CD14-positive monocyte (primary cell): Measurements from ENCODE around the gene MVB12B. TPM values are rescaled to one million over a fixed set of nuclear protein-coding genes. Genes with fewer than 3 reads are reported as not detected.

Experiments
- DNase-seq, 3 donors: peaks; one replicate each; pipeline ENCODE4 v3.0.0-alpha.2; 2011 to 2022
- H2AFZ ChIP-seq: 2 replicates; pipeline ENCODE4 v1.6.0; 2012; ENCODE audit warnings: mild to moderate bottlenecking, low read depth, low read length, inconsistent platforms; ENCODE audit not compliant: insufficient read depth, poor library complexity, severe bottlenecking
- H3K27ac ChIP-seq, 2 donors: 1 replicate in 1 of 2; 2 replicates in 1 of 2; pipeline ENCODE4 v1.5.1; 2012 to 2013; ENCODE audit warnings: low read length in 2 of 2, control low read depth in 1 of 2, inconsistent platforms in 1 of 2, low read depth in 1 of 2, mild to moderate bottlenecking in 1 of 2
- H3K27me3 ChIP-seq, 2 donors: one replicate each; pipeline versions ENCODE4 v1.6.0 to v1.6.1; 2011 to 2013; ENCODE audit warnings: low read length in 2 of 2; ENCODE audit not compliant: control insufficient read depth in 2 of 2, insufficient read depth in 2 of 2
- H3K36me3 ChIP-seq, 2 donors: replicated peaks in 1 of 2; 1 replicate in 1 of 2; 2 replicates in 1 of 2; pipeline versions ENCODE4 v1.5.1 to v1.6.1; 2012 to 2013; ENCODE audit warnings: low read length in 2 of 2, control low read depth in 1 of 2, inconsistent platforms in 1 of 2, mild to moderate bottlenecking in 1 of 2; ENCODE audit not compliant: insufficient read depth in 2 of 2, control insufficient read depth in 1 of 2
- H3K4me1 ChIP-seq, 2 donors: 1 replicate in 1 of 2; 2 replicates in 1 of 2; pipeline versions ENCODE4 v1.5.1 to v1.6.1; 2012 to 2013; ENCODE audit warnings: low read length in 2 of 2, control low read depth in 1 of 2, inconsistent platforms in 1 of 2, mild to moderate bottlenecking in 1 of 2, moderate library complexity in 1 of 2; ENCODE audit not compliant: insufficient read depth in 2 of 2, control insufficient read depth in 1 of 2
- H3K4me2 ChIP-seq: replicated peaks from 2 replicates; pipeline ENCODE3; 2012; ENCODE audit warnings: low read length, moderate library complexity, mild to moderate bottlenecking; ENCODE audit not compliant: poor library complexity, severe bottlenecking; ENCODE audit errors: extremely low read depth
- H3K4me3 ChIP-seq, 3 experiments: fragments of 200-600 bp in 1 of 3; sonication (generic) in 1 of 3; replicated peaks in 1 of 3; 1 replicate in 2 of 3; 2 replicates in 1 of 3; pipeline ENCODE4 v1.5.1; 2011 to 2013; ENCODE audit warnings: low read length in 3 of 3, mild to moderate bottlenecking in 3 of 3, control low read depth in 2 of 3, low read depth in 2 of 3, inconsistent platforms in 1 of 3, moderate library complexity in 1 of 3
- H3K79me2 ChIP-seq: 2 replicates; pipeline ENCODE4 v1.6.0; 2012; ENCODE audit warnings: mild to moderate bottlenecking, control low read depth, inconsistent platforms, low read length, moderate library complexity; ENCODE audit not compliant: insufficient read depth
- H3K9ac ChIP-seq: 2 replicates; pipeline ENCODE4 v1.6.0; 2017; ENCODE audit warnings: low read length, mild to moderate bottlenecking; ENCODE audit not compliant: insufficient read depth, poor library complexity, severe bottlenecking
- H3K9me3 ChIP-seq, 2 donors: replicated peaks in 1 of 2; 1 replicate in 1 of 2; 2 replicates in 1 of 2; pipeline versions ENCODE4 v1.5.1 to v1.6.1; 2012 to 2013; ENCODE audit warnings: low read length in 2 of 2, control low read depth in 1 of 2; ENCODE audit not compliant: control insufficient read depth in 1 of 2, insufficient read depth in 1 of 2
- H4K20me1 ChIP-seq: 2 replicates; pipeline ENCODE4 v1.6.0; 2012; ENCODE audit warnings: mild to moderate bottlenecking, low read length, control low read depth, moderate library complexity; ENCODE audit not compliant: insufficient read depth
- H3K27ac Mint-ChIP-seq, 7 donors: one replicate each; pipeline ENCODE4 v1.8.0; 2020; ENCODE audit warnings: mild to moderate bottlenecking in 7 of 7, mixed read lengths in 7 of 7, moderate library complexity in 6 of 7, inconsistent platforms in 2 of 7
- H3K27me3 Mint-ChIP-seq, 3 donors: one replicate each; pipeline ENCODE4 v1.8.0; 2021 to 2022; ENCODE audit warnings: low read depth in 3 of 3, mild to moderate bottlenecking in 3 of 3, mixed read lengths in 3 of 3, moderate library complexity in 3 of 3, inconsistent platforms in 1 of 3
- H3K36me3 Mint-ChIP-seq, 2 donors: one replicate each; pipeline ENCODE4 v1.8.0; 2020; ENCODE audit warnings: mixed read lengths in 2 of 2, inconsistent platforms in 1 of 2, mild to moderate bottlenecking in 1 of 2
- H3K4me1 Mint-ChIP-seq: one replicate; pipeline ENCODE4 v1.8.0; 2020; ENCODE audit warnings: mild to moderate bottlenecking, mixed read lengths
- H3K4me3 Mint-ChIP-seq, 2 donors: one replicate each; pipeline ENCODE4 v1.8.0; 2020; ENCODE audit warnings: mild to moderate bottlenecking in 2 of 2, mixed read lengths in 2 of 2, moderate library complexity in 1 of 2
- H3K9me3 Mint-ChIP-seq, 7 donors: one replicate each; pipeline ENCODE4 v1.8.0; 2020 to 2022; ENCODE audit warnings: mixed read lengths in 7 of 7, mild to moderate bottlenecking in 6 of 7, moderate library complexity in 6 of 7, inconsistent platforms in 2 of 7
- WGBS: methylation state at CpG from one replicate; pipeline ENCODE4 v1.1.5; 2013; ENCODE audit warnings: missing lambda C conversion rate; ENCODE audit not compliant: insufficient coverage; 5-methylcytosine and 5-hydroxymethylcytosine counted together
- intact Hi-C, 2 donors: fragments of 100-400 bp; cut with micrococcal nuclease; formaldehyde crosslinking; loops; one replicate each; pipeline versions ENCODE4 v1.15.0 to v1.15.1; 2023
- polyA plus RNA-seq, 3 donors: library from polyadenylated mRNA; depleted of rRNA in 1 of 3; unstranded in 2 of 3; stranded (reverse) in 1 of 3; fragments of 300-500 nt in 2 of 3; fragments of >200 nt in 1 of 3; fragmentation: Illumina TruSeq in 2 of 3; gene quantifications; 1 replicate in 2 of 3; 2 replicates in 1 of 3; pipeline ENCODE4 v1.2.3, GENCODE V29; 2012 to 2021
- TF ChIP-seq, protein P1 (sequence below): fragments of 200-600 bp; IDR thresholded peaks from one replicate; pipeline ENCODE4 v1.8.0; 2022; ENCODE audit warnings: antibody characterized with exemption, mild to moderate bottlenecking

Gene MVB12B
- polyA plus RNA-seq, 3 donors: 2.8 to 8.1 (median 3.5) TPM

DNA sequence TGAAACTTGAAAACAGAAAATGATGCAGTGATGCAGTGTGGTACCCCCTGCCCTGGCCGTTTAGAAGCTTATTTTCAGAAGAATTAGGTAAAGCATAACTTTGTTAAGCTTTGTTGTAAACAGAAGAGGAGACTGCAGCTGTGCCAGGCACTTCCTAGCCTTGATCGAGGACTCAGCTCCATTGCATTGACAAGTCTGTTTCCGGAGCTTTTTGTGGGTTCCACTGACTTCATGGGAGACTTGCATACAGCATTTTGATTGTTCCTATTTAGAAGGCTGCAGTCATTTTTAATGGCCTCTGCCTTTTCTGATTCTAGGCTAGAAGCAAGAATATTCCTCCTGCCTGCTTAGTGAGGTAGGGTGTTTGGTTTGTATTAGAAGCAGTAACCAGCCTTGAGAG, 12.3 kb downstream of the MVB12B start:
- TF ChIP-seq, protein P1, sequence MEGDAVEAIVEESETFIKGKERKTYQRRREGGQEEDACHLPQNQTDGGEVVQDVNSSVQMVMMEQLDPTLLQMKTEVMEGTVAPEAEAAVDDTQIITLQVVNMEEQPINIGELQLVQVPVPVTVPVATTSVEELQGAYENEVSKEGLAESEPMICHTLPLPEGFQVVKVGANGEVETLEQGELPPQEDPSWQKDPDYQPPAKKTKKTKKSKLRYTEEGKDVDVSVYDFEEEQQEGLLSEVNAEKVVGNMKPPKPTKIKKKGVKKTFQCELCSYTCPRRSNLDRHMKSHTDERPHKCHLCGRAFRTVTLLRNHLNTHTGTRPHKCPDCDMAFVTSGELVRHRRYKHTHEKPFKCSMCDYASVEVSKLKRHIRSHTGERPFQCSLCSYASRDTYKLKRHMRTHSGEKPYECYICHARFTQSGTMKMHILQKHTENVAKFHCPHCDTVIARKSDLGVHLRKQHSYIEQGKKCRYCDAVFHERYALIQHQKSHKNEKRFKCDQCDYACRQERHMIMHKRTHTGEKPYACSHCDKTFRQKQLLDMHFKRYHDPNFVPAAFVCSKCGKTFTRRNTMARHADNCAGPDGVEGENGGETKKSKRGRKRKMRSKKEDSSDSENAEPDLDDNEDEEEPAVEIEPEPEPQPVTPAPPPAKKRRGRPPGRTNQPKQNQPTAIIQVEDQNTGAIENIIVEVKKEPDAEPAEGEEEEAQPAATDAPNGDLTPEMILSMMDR: no peak
- Histone ChIP-seq H3K36me3 (peaks cover 14 to 40% of the 10 kb centered on the region in 2 donors), H3K4me3 (no peak overlapping the region), H4K20me1 (no peaks in the 10 kb centered on the region), H3K27ac (peak overlapping the region in 1 of 2 donors; percentile 80), H3K27me3 (no peaks in the 10 kb centered on the region), H3K4me1 (peaks cover 34 to 36% of the 10 kb centered on the region in 2 donors), H3K4me2 (peak overlapping the region; percentile 18), H3K79me2 (peaks cover 49% of the 10 kb centered on the region), H3K9me3 (no peaks in the 10 kb centered on the region), H2AFZ (no peak overlapping the region), H3K9ac (no peak overlapping the region)
- Mint-ChIP-seq H3K27me3 (peaks cover 0 to 2% (median 0%) of the 10 kb centered on the region in 3 donors), H3K36me3 (peaks cover 32 to 34% of the 10 kb centered on the region in 2 donors), H3K9me3 (peaks cover 0 to 2% (median 0%) of the 10 kb centered on the region in 7 donors), H3K4me1 (peaks cover 55% of the 10 kb centered on the region), H3K27ac (peak overlapping the region in 5 of 7 donors; percentile 27 to 86 (median 67)), H3K4me3 (no peak overlapping the region)
- DNase-seq: no peak
- intact Hi-C loops: no loop called here
- WGBS: 40% methylated on average over 3 of the region's 3 CpGs

DNA sequence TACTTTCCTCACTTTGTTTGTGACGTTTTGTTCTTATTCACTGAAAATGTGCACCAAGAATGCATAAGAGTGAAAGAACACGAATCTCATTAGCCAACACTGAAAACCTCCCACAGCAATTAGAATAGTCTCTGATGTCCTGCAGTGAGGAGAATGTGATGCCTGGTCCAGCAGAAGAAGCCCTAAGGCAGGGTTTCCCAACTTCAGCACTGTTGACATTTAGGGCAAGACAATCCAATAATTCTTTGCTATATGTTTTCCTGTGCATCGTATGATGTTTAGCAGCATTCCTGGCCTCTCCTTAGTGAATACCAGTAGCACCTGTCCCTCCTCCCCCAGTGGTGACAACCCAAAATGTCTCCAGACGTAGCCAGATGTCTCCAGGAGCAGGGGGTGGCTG, 14.8 kb downstream of the MVB12B start:
- H3K9me3 ChIP-seq: no peaks in the 10 kb centered on the region
- H3K9ac ChIP-seq: no peak overlapping the region
- Mint-ChIP-seq H3K36me3 (peaks cover 55 to 56% of the 10 kb centered on the region in 2 donors), H3K4me1 (peaks cover 34% of the 10 kb centered on the region), H3K27ac (no peak overlapping the region), H3K4me3 (no peak overlapping the region), H3K27me3 (peaks cover 0 to 2% (median 2%) of the 10 kb centered on the region in 3 donors), H3K9me3 (peaks cover 0 to 2% (median 0%) of the 10 kb centered on the region in 7 donors)
- H3K4me3 ChIP-seq: no peak overlapping the region
- peaks cover 24% of the 10 kb centered on the region for H3K79me2 ChIP-seq
- no peak for DNase-seq
- 100% methylated on average over 1 of the region's 4 CpGs for WGBS
- H3K4me1 ChIP-seq: peaks cover 30% of the 10 kb centered on the region in 2 donors
- H3K36me3 ChIP-seq: peaks cover 16 to 61% of the 10 kb centered on the region in 2 donors
- H4K20me1 ChIP-seq: no peaks in the 10 kb centered on the region
- intact Hi-C loops: no loop called here
- no peaks in the 10 kb centered on the region for H3K27me3 ChIP-seq
- no peak overlapping the region for H2AFZ ChIP-seq
- no peak overlapping the region for H3K4me2 ChIP-seq
- TF ChIP-seq, protein P1: no peak
- H3K27ac ChIP-seq: no peak overlapping the region
